Kasumi-1 (cell line): ENCODE data around the gene LY6G6F.

Source experiments
- DNase-seq, 2 experiments: peaks; one replicate each; lab custom pipeline; 2025; lab: John Stamatoyannopoulos, UW

LY6G6F gene

DNA sequence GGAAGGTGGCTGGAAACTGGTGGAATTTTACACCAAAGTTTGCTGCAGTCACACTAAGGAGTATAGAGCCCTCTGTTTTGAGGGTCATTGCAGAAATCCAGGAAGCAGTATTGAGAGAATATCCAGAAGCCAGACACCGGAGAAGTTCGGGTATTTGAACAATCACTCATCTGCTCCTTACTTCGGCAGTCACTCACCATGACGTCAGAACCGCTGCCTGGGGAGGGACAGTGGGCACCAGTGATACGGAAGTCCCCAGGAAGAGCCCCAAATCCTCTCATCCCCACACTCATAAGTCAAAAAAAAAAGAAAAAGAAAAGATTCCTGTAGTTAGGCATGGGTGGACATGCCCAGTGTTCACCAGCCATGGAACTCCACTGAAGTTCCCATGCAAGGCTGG lies 29.8 kb upstream of the LY6G6F start:
- no peak for DNase-seq

GRCh38 chr6:31677955-31678354 lies 28.7 kb upstream of the LY6G6F start:
- DNase-seq: no peak

DNA sequence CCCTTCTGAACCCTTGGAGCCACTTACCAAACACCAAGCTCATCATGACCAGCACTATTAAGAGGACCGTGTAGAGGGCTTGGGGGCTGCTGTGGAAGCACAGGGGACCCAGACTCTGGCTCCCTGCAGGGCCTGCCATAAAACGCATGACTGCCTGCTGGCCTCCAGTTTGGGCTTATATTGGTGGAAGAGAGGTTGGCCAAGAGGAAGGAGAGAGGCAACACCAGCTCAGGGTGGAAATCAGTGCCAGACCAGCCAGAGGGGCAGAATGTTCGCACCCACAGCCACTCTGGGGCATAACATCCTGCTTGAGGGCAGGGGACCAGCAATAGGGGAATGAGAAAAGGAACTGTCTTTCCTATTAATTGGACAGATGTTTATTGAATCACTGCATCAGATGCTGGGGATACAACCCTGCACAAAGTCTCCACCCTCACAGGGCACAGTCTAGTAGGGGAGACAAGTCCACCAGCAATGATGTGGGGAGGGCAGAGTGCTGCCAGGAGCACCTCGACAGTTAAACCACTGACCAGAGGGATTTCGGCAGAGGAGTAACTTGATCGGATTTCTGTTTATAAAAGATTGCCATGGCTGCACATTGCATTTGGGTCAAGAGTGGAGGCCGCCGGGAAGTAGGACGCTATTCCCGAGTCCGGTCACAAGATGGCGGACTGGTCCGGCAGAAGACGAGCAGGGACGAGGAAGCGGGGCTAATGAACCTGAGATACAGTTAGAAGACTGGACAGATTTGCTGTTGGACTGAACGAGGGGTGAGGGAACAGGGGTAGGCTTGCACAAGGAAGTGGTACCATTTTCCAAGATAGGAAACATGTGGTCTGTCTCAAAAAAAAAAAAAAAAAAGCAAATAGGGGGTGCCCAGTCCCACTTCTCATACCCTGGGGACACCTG lies 26.2 kb upstream of the LY6G6F start, which contains the start of gene LY6G5C:
TSS of gene LY6G5C (minus strand) at position 842 of the 909 bp plus-strand sequence. CDS start at position 148, 694 bp downstream.
- peak; percentile 78 to 86 for DNase-seq

DNA sequence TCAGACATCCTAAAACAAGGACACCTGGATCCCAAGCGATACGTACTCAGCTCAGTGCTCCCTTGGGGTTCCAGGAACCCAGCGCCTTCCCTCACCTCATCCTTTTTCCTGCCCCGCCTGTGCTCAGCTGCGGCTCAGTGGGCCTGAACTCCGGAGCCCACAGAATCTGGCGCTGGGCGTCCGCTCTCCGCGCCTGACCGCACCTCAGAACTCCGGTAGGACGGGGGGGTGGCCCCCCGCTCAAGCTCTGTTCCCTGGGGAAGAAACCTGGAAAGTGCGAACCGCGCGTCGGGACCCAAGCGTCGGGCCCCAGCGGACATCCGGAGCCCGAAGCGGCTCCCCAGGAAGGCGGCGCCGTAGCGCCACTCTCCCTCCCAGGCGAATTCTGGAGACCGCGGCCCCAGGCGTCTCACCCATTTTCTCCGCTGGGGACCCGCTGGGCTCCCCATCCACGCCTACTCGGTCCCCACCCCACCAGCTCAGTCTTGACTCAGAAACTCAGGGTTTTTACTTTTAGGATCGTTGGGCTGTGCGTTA lies 25.5 kb upstream of the LY6G6F start:
- DNase-seq: peak; percentile 46 to 62

- DNase-seq: no peak
These were observed 23.1 kb upstream of the LY6G6F start for GRCh38 chr6:31683591-31683990.

- DNase-seq: no peak
These were observed 20.2 kb upstream of the LY6G6F start for GRCh38 chr6:31686483-31686882.

DNA sequence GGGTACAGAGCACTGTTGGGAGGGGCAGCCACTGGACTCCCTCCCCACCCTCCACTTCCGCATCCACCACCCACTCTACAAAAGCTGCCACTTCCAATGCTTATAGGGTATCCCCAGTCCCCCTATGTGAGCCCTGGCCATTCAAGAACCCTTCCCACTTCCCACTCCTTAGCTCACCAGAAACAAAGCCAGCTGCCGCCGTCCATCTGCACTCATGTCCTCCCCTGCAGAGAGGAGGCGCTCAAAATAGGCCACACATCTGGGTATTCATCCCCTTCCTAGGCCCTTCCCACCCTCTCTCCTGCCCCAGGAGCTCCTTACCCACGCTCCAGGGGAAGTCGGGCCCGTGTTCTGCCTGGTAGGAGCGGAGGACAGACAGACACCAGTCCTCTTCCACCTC lies 19.3 kb upstream of the LY6G6F start:
- DNase-seq: no peak

DNA sequence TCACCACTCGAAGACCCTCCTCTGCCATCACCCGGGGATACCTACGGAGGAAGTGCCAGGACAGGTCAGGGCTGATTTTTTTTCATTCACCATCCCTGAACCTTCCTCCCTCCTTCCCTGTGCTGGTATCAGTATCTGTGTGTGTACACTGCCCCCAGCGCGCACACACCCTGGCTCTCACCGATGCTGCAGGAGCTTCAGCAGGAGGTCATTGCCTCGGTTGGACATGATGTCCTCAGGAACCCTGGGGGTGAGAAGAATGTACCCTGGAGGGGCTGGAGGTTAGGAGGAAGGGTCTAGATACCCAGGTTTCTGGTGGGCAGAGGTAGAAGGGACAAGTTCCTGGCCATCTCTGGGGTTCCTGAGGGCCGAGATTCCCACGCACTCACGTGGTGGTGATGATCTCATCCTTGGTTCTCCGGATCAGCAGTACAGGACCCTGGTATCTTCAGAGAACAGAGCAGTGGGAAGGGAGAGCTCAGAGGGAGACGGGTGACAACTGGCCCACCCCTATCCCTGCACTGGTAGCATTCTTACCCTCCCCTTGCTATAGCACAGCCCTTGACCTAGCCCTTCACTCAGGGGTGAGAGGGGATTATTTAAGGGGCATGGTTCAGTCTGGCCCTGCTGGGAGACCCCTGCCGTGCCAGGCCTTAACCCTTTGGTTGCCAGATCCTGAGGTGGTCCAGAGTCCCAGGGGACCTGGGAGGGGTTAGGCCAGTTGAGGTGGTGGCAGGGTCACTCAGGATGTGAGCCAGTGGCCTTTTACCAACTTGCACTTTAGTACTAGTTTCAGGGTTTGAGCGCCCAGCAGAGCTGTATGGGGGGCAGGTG lies 18.6 kb upstream of the LY6G6F start:
- no peak for DNase-seq

GRCh38 chr6:31689249-31690110 lies 17.2 kb upstream of the LY6G6F start:
- no peak for DNase-seq

GRCh38 chr6:31690231-31691077 lies 16.2 kb upstream of the LY6G6F start:
- DNase-seq: no peak

DNA sequence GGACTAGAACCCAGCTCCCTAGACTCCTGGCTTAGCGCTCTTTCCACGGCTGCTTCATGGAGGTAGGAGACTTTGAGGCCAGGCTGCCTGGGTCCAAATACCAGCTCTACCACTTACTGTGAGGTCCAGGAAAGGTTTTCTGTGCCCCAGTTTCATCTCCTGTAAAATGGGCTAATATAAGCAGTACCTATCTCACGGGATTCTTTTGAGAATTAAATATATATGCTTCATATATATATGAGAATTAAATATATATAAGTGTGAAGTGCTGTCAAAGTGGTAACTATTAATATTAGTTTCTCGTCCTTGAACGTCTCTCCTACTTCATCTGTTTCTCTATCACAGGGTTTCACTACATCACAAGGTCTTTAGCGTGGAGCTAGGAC lies 15.6 kb upstream of the LY6G6F start:
- no peak for DNase-seq

DNA sequence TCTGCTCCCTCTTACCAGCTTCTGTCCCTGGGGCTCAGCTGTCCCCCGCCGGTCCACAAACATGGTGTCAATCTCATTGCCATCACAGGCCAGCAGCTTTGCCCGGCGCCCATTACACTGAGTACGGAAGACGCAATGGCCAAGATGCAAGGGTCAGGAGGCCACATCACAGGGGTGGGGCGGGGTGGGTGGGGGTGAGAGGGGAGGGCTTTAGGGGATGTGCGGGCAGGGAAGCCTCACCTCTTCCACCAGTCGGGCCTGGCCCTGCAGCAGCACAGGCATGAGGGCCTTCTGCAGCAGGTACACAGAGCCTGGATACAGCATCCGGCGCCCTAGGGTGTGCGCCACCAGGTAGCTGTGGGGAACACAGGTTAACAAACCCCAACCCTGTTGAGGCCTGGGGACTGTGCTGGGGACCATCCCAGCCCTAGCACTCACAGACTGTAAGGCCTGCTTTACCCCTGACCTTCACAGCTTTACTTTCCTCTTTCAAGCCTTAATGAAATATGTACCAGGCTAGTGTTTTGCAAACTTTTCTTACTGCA lies 15.0 kb upstream of the LY6G6F start:
- no peak for DNase-seq

DNA sequence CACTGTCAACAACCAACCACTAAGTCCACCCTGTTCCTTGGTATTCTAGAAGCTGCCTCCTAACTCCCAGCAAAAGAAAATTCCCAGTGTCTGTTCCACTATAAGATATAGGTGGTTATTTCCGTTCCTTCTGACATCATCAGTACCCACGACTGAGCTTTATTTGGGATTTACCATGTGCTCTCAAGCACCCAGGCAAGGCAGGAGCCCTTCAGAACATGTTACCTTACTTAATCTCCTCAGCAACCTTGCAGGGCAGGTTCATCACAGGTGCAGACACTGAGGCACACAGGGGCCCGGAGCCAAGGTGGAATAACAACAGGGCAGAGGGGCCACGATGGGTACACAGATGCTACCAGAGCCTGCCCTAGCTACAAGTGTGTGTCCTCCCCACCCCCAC lies 14.3 kb upstream of the LY6G6F start:
- no peak for DNase-seq

- no peak for DNase-seq
These were observed 13.8 kb upstream of the LY6G6F start for GRCh38 chr6:31692886-31693285.

- DNase-seq: no peak
These were observed 13.1 kb upstream of the LY6G6F start for GRCh38 chr6:31693535-31693934.

- no peak for DNase-seq
These were observed 9.1 kb upstream of the LY6G6F start for GRCh38 chr6:31697555-31697954.

GRCh38 chr6:31700740-31701401 lies 5.8 kb upstream of the LY6G6F start:
- DNase-seq: no peak

DNA sequence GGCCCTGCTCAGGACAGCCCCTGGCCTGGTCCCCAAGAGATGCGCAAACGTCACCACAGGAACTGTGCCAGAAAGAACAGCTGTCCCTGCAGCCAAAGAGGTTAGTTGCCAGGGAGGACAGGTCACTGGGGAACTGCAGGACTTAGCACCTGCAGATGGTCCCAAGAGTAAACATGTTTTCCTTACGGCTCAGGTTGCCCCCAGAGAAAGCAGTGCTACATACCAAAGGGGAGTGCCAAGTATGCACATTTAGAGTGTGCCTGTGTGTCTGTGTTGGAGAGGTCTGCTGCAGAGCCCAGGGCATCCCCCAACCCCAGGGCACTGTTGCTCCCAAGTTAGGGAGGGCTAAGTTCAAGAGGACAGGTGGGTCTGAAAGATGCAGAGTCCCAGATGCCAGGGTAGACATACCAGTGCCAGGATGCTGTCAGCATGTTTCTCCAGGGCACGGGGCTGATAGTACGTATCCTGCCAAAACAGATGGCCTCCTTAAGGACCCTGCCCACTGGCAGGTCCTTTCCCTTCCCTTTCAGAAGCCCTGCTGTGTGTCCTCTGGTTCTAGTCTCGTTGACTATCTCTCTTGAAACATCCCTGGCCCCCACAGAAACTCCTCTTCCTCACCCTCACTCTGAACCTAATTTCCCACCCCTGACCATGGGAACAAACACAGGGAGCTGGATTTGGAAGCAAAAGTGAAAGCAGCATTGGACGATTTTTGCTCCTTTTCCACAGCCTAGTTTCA lies 4.8 kb upstream of the LY6G6F start:
- DNase-seq: no peak

DNA sequence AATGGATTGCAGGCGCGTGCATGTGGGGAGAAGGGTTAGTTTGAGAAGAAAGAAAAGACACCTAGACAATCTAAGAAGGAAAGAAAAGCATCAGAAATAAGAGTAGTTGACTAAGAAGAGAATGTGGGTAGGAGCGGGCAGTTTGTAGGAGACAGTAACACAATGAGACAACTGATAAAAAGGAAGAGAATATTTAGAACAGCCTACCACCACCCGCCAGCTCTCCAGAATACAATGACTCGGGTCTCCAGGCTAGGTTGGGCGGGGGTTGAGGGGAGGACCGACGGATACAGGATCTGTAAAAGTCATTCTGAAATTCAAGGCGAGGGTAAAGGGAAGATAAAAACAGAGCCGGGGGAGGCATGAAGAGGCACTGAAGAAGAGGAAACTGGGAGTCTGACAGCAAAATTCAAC lies 4.3 kb upstream of the LY6G6F start:
- peak in 1 of 2 experiments; percentile 42 for DNase-seq
